Epithelial cell of proximal tubule (primary cell): ENCODE measurements around the gene MYL12B. TPM values are rescaled to one million over a fixed set of nuclear protein-coding genes. Genes with fewer than 3 reads are reported as not detected.

Source experiments
- DNase-seq: peaks from one replicate; pipeline ENCODE4 v3.0.0-alpha.2; 2011; ENCODE audit warnings: low read depth
- H3K4me3 ChIP-seq: 2 replicates; pipeline ENCODE4 v1.5.1; 2011; ENCODE audit warnings: low read depth, mild to moderate bottlenecking, low read length
- CTCF ChIP-seq: conservative IDR thresholded peaks from 2 replicates; pipeline ENCODE4 v1.5.1; 2012; ENCODE audit warnings: low read depth, mild to moderate bottlenecking, low read length
- total RNA-seq: library from RNA; depleted of rRNA; stranded (reverse); fragments of >200 nt; gene quantifications from 2 replicates; pipeline ENCODE4 v1.2.3, GENCODE V29; 2015

Gene MYL12B
- total RNA-seq, 1 donor from 2014 or later: 563 TPM

DNA sequence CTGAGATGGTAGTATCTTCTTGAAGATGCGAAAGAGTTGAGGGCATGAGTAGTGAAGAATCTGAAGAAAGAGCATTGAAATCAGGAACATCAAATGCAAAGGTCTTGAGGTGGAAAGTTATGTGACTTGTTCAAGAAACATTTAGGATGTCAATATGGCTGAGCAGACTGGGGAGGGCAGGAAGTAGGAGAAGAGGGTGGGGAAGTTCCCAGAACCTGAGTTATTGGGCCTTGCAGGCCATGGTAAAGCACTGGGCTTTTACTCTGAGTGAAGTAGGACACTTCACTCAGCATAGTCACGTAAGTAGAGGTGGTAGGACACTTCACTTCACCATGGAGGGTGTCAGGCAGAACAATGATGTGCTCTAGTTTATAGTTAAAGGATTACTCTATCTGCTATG lies 26.1 kb upstream of the MYL12B start:
- TF ChIP-seq CTCF: no peak

GRCh38 chr18:3236470-3236869 lies 25.5 kb upstream of the MYL12B start:
- H3K4me3 ChIP-seq: no peak overlapping the region
- no peak for DNase-seq
- no peak for TF ChIP-seq CTCF

More for the DNA sequence above, 26.1 kb upstream of the MYL12B start:
- H3K4me3 ChIP-seq: no peak overlapping the region
- no peak for DNase-seq

DNA sequence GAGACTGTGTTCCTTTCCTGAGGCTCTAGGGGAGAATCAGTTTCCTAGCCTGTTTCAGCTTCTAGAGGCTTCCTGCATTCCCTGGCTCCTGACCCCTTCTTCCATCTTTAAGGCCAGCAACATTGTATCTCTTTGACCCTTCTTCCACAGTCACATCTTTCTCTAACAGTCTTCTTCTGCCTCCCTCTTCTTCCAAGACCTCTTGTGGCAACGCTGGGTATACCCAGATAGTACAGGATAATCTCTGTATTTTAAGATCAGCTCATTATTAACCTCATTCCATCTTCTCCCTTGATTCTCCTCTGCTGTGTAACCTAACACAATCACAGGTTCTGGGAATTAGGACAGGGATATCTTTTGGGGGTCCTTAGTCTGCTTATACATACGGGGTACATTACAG lies 23.2 kb upstream of the MYL12B start:
- peak; percentile 32 for TF ChIP-seq CTCF
- no peak for DNase-seq
- H3K4me3 ChIP-seq: no peak overlapping the region

DNA sequence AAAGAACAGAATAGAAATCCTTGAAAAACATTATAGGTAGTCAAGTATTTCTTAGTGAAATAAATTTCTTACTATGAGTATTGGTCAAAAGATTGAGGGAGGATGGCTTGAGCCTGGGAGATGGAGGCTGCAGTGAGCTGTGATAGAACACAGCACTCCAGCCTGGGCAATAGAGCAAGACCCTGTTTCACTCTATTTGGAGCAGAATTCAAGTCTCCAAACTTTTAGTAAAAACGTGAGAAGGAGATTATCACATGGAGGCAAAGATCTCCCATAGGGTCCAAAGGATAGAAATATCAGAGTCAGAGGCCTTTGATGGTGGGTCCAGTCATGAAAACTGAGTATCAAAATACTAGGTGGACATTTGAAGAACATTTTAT lies 16.8 kb upstream of the MYL12B start:
- peak overlapping the region; percentile 92 for H3K4me3 ChIP-seq
- TF ChIP-seq CTCF: no peak
- no peak for DNase-seq

DNA sequence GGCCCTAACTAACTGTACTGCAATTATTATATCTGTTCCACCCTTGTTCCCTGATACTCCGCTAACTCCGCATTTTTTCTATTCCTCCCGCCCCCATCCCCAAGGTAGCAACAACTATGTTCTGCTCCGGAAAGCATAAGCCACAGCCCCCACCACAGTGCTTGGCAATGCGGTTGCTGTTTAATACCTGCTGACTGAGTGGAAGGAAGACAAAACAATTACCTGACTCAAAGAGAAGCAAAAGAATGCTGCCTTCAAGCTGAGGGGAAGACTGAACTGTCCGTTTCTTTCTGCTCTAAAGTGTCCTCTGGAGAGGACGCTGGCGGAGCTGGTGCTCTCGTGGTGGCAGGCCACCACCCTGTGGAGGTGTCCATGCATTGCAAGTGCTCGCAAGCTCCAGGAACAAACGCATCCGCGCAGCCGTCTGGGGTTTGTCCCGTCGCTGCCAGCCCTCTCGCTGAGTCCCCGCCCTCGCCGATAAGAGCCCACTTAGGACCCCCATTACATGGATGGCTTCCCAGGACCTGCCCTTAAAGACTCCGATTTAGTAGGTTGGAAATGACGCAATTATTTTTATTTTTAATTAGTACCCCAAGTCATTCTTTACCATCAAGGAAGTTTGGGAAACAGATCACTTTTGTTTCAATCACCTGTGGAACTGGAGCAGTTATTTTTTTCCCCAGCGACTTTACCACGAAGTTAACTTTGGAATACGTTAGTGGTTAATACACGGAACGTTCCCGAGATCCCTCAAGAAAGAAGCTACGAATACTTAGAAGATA lies 15.9 kb upstream of the MYL12B start:
- TF ChIP-seq CTCF: peak; percentile 92
- no peak for DNase-seq
- H3K4me3 ChIP-seq: peak overlapping the region; percentile 92

DNA sequence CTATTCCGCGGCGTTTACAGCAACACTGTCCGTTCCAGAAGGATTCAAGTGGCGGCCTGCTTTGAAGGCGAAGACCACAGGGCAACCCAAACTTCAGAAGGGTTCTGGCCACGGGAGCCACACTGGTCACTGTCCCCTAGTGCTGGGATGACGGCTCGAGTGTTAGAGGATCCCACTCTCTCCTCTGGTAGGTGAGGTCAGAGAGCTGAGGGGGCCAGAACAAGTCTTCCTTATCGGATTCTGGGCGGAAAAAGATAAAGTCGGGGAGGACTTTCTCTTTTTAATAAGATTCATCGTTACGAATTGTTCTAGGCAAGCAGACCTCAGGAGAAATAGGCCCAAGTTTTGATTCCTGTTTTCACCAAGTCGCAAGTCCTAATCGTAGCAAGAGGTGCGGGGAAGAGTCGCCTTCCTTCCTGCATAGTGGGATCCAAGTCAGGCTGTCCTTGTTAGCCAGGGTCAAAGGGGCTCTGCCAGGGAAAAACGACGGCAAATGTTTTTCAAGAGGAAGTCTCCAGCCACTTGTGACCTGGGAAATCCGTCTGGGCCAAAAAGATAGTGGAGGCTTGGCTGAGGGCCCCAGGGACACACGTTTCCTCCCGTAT lies 15.2 kb upstream of the MYL12B start:
- peak overlapping the region; percentile 92 for H3K4me3 ChIP-seq
- DNase-seq: no peak
- no peak for TF ChIP-seq CTCF
